Fibroblast of upper back skin (primary cell): ENCODE results near the gene SSX7.
"Not testable (repeated sequence)": the region's sequence is repeated elsewhere in the genome, so short reads cannot be mapped to it uniquely, and the experiment has no call there.

Experiments
- DNase-seq: peaks from one replicate; pipeline ENCODE4 v3.0.0-alpha.2; 2013

The SSX7 gene

GRCh38 chrX:52654800-52655199 lies at the start of gene SSX7:
SSX7 (minus strand) TSS chrX:52654900; CDS start chrX:52653472, 1,428 bp downstream.
- not testable (repeated sequence) for DNase-seq

- DNase-seq = not testable (repeated sequence)
Observed at GRCh38 chrX:52692034-52692433, 37.3 kb upstream of the SSX7 start.

DNA sequence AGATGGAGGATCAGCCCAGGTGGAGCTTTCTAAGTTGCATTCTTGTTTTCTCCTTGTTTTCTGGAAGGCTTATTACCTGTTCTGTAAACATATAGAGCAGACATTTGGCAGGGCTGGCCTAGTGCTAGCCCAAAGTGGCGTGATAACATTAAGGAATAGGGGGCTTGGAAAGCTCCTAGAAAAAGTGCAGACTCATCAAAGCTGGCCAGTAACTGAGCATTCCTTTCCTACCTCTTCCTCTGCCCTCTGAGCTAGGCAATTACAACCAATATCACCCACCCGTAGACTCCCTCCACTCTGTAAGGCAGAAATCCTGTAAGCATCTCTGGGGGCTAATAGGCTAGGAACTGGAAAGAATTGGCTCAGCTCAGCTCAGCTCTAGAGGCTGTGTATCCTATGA lies 7.5 kb upstream of the SSX7 start:
- DNase-seq = not testable (repeated sequence)

- DNase-seq = not testable (repeated sequence)
Observed at GRCh38 chrX:52655475-52655874, 775 bp upstream of the SSX7 start.

DNA sequence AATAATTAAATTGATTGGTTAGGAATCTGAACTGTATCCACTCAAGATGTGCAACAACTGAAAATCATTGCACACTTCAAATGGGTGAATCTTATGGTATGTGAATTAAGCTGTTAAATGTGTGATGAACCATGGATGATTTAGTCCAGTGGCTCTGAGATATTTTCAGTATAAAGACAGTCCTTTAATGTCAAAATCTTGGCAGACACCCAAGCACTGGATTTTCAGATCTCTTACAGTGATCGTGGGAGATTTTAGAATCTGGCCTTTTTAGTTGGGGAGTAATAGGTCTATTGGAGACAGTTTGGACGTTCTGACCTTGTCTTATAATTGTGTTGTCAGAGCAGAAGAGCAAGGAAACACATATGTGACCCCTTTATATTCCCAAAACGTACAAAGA lies 4.0 kb downstream of the SSX7 start:
- DNase-seq = not testable (repeated sequence)

- DNase-seq = not testable (repeated sequence)
Observed at GRCh38 chrX:52648956-52649355, 5.7 kb downstream of the SSX7 start.

DNA sequence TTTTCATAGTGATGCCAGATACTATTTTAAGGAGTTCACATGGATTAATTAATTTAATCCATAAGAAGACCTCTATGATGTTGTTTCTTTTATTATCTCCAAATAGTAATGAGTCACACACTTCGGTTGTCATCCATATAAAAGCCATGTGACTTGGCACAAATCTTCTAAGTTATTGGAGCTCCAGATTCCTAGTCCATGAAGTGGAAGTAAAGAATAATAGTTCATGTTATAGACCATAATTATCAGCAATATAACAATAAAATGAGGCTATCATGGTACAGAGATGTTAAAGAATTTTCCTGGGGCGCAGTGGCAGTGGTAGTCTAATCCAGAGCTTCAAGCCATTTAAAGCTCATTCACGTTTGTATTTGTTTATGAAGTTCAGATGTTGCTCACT lies 26.2 kb downstream of the SSX7 start:
- not testable (repeated sequence) for DNase-seq

DNA sequence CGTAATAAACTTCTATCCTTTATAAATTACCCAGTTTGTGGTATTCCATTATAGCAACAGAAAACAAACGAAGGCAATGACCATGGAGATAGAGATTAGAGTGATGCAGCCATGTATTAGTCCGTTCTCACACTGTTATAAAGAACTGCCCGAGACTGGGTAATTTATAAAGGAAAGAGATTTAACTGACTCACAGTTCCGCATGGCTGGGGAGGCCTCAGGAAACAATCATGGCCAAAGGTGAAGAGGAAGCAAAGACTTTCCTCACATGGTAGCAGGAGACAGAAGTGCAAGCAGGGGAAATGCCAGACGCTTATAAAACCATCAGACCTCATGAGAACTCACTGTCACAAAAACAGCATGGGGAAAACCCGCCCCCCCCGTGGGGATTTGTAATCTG lies 34.0 kb downstream of the SSX7 start:
- DNase-seq = not testable (repeated sequence)

DNA sequence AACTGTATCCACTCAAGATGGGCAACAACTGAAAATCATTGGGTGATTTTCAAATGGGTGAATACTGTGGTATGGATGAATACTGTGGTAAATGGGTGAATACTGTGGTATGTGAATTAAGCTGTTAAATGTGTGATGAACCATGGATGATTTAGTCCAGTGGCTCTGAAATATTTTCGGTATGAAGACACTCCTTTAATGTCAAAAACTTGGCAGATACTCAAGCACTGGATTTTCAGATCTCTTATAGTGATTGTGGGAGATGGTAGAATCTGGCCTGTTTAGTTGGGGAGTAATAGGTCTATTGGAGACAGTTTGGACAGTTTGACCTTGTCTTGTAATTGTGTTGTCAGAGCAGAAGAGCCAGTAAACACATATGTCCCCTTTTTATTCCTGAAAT lies 45.7 kb downstream of the SSX7 start:
- peak; percentile 0 for DNase-seq

DNA sequence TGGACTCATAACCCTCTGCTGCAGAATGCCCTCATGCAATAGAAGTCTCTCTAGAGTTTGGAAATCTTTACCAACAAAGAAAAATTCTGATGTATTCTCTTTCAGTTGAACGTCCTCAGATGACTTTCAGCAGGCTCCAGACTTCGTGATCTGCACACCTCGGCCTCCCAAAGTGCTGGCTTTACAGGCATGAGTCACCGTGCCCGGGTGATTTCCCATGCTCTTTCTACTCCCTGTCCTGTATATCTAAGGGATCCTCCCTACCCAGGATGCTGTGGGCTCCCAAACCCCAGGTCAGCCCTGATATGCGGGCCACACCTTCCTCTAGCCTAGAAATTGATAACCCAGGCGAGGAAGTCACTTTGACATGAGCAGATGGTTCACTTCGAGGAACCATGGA lies 51.5 kb downstream of the SSX7 start:
- DNase-seq = not testable (repeated sequence)

GRCh38 chrX:52598886-52599285 lies 55.8 kb downstream of the SSX7 start:
- DNase-seq = no peak

- DNase-seq = no peak
Observed at GRCh38 chrX:52594658-52595057, 60.0 kb downstream of the SSX7 start.
